SK-N-SH treated with all-trans-retinoic acid at 6 μM for 48 hours (cell line): ENCODE results near the gene TPRG1.

Experiments
- ATAC-seq: fragments of 200-7000 bp; cut with Tn5 transposase; 3 replicates; pipeline ENCODE4 v1.9.1; 2020; ENCODE audit warnings: mild to moderate bottlenecking, moderate library complexity
- ARNTL ChIP-seq: fragments of 450-650 bp; formaldehyde crosslinking; IDR thresholded peaks from 2 replicates; pipeline ENCODE4 v1.5.0; 2020; ENCODE audit warnings: low read depth, mild to moderate bottlenecking, moderate library complexity, borderline replicate concordance
- BACH2 ChIP-seq: fragments of 250-450 bp; sonication (Bioruptor Pico); IDR thresholded peaks from 2 replicates; pipeline ENCODE4 v1.9.0; 2021; ENCODE audit warnings: mild to moderate bottlenecking, borderline replicate concordance
- CSDC2 ChIP-seq: fragments of 250-450 bp; sonication (Bioruptor Pico); IDR thresholded peaks from 2 replicates; pipeline ENCODE4 v1.5.0; 2020; ENCODE audit warnings: mild to moderate bottlenecking, moderate library complexity
- ESRRG ChIP-seq: fragments of 250-450 bp; sonication (Bioruptor Pico); IDR thresholded peaks from 2 replicates; pipeline ENCODE4 v1.6.1; 2021; ENCODE audit warnings: mild to moderate bottlenecking
- GLIS3 ChIP-seq: fragments of 250-450 bp; sonication (Bioruptor Pico); IDR thresholded peaks from 2 replicates; pipeline ENCODE4 v1.5.0; 2020; ENCODE audit warnings: mild to moderate bottlenecking, moderate library complexity
- ISL1 ChIP-seq: fragments of 250-450 bp; sonication (Bioruptor Pico); IDR thresholded peaks from 2 replicates; pipeline ENCODE4 v2.1.2; 2022; ENCODE audit warnings: mild to moderate bottlenecking, moderate library complexity
- OSR1 ChIP-seq: fragments of 250-450 bp; sonication (Bioruptor Pico); IDR thresholded peaks from 2 replicates; pipeline ENCODE4 v1.8.0; 2022; ENCODE audit warnings: moderate library complexity, mild to moderate bottlenecking, inconsistent platforms
- PPARA ChIP-seq: fragments of 250-450 bp; sonication (Bioruptor Pico); IDR thresholded peaks from 2 replicates; pipeline ENCODE4 v1.5.0; 2020; ENCODE audit warnings: mild to moderate bottlenecking, borderline replicate concordance
- RARB ChIP-seq: fragments of 250-450 bp; sonication (Bioruptor Pico); IDR thresholded peaks from 2 replicates; pipeline ENCODE4 v1.8.0; 2021; ENCODE audit warnings: mild to moderate bottlenecking, moderate library complexity
- SNAI2 ChIP-seq: fragments of 250-450 bp; sonication (Bioruptor Pico); IDR thresholded peaks from 2 replicates; pipeline ENCODE4 v1.5.0; 2020; ENCODE audit warnings: mild to moderate bottlenecking, moderate library complexity
- TCF4 ChIP-seq: fragments of 250-450 bp; sonication (Bioruptor Pico); IDR thresholded peaks from 2 replicates; pipeline ENCODE4 v1.8.0; 2021; ENCODE audit warnings: mild to moderate bottlenecking, moderate library complexity, borderline replicate concordance
- ZC3H10 ChIP-seq: fragments of 250-450 bp; sonication (Bioruptor Pico); IDR thresholded peaks from 2 replicates; pipeline ENCODE4 v1.5.1; 2021; ENCODE audit warnings: mild to moderate bottlenecking, moderate library complexity
- ZFP3 ChIP-seq: fragments of 250-450 bp; sonication (Bioruptor Pico); IDR thresholded peaks from 2 replicates; pipeline ENCODE4 v1.5.0; 2020; ENCODE audit warnings: mild to moderate bottlenecking, moderate library complexity
- ZFP30 ChIP-seq: fragments of 450-650 bp; formaldehyde crosslinking; IDR thresholded peaks from 2 replicates; pipeline ENCODE4 v1.5.0; 2022; ENCODE audit warnings: mild to moderate bottlenecking, moderate library complexity
- ZNF565 ChIP-seq: fragments of 450-650 bp; formaldehyde crosslinking; conservative IDR thresholded peaks from 2 replicates; pipeline ENCODE4 v1.5.0; 2020; ENCODE audit warnings: low read depth, mild to moderate bottlenecking, moderate library complexity
- ZNF70 ChIP-seq: fragments of 450-650 bp; formaldehyde crosslinking; IDR thresholded peaks from 2 replicates; pipeline ENCODE4 v1.5.0; 2020; ENCODE audit warnings: mild to moderate bottlenecking, moderate library complexity
- ZNF8 ChIP-seq: fragments of 450-650 bp; formaldehyde crosslinking; IDR thresholded peaks from 2 replicates; pipeline ENCODE4 v1.5.0; 2020; ENCODE audit warnings: mild to moderate bottlenecking, moderate library complexity
- TF ChIP-seq, protein P1 (sequence below): fragments of 250-450 bp; sonication (Bioruptor Pico); IDR thresholded peaks from 2 replicates; pipeline ENCODE4 v1.8.0; 2020; ENCODE audit warnings: mild to moderate bottlenecking, moderate library complexity, borderline replicate concordance
- TF ChIP-seq, protein P2 (sequence below): fragments of 250-450 bp; sonication (Bioruptor Pico); IDR thresholded peaks from 2 replicates; pipeline ENCODE4 v1.8.0; 2021; ENCODE audit warnings: low read depth, mild to moderate bottlenecking, moderate library complexity, borderline replicate concordance
- TF ChIP-seq, protein P3 (sequence below): fragments of 250-450 bp; sonication (Bioruptor Pico); IDR thresholded peaks from 2 replicates; pipeline ENCODE4 v1.5.0; 2020; ENCODE audit warnings: mild to moderate bottlenecking, moderate library complexity
- TF ChIP-seq, protein P4 (sequence below): fragments of 250-450 bp; sonication (Bioruptor Pico); IDR thresholded peaks from 2 replicates; pipeline ENCODE4 v1.5.1; 2020; ENCODE audit warnings: low read depth, mild to moderate bottlenecking, moderate library complexity
- TF ChIP-seq, protein P5 (sequence below): fragments of 250-450 bp; sonication (Bioruptor Pico); IDR thresholded peaks from 2 replicates; pipeline ENCODE4 v1.5.1; 2021; ENCODE audit warnings: mild to moderate bottlenecking, moderate library complexity

Gene TPRG1

DNA sequence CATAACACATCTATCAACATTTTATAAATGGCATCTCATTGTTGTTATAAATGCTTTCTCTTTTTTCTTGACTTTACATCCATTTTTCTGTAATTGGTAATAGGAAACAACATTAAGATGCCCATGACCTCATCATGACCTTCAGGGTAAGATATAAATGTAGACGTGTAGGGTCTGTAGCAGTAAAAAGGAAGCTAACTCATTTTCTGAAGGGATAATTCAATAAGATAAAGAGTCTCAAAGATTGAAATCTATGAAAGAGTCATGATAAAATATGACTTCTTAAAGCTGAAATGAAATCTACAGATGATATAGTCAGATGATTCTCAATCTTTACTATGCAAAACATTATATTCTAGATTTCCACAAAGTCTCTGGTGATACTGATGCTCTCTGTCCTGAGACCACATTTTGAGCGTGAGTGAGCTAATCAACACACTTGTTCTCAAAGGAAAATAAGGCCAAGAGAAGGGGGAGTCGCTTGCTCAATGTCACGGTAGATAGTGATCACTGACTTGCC, 38.5 kb downstream of the TPRG1 start (continued):
- TF ChIP-seq ZFP3 = no peak
- TF ChIP-seq, all 23 proteins: peak for 0

DNA sequence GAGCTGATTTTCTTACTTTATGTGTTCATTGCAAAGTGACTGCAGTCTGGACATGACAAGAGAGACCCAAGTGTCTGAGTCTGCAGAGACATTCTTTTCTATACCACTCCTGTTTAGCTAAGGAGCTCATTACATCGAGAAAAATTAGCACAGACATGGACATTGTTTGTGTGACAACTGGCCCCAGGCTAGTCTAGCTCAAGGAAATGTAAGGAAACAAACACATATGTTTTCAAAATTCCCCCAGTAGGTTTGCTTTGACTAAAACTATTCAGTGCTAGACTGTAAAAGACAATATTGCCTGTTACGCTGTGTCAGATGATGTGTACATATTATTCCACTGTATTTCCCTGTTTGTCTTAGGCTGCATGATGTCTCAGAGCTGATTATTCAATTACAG, 40.9 kb downstream of the TPRG1 start:
- no peak for ATAC-seq
- no peak for TF ChIP-seq ZNF70
- TF ChIP-seq ARNTL = no peak
- no peak for TF ChIP-seq GLIS3 (CRISPR knock-in tag)
- no peak for TF ChIP-seq BACH2
- TF ChIP-seq, protein P1, sequence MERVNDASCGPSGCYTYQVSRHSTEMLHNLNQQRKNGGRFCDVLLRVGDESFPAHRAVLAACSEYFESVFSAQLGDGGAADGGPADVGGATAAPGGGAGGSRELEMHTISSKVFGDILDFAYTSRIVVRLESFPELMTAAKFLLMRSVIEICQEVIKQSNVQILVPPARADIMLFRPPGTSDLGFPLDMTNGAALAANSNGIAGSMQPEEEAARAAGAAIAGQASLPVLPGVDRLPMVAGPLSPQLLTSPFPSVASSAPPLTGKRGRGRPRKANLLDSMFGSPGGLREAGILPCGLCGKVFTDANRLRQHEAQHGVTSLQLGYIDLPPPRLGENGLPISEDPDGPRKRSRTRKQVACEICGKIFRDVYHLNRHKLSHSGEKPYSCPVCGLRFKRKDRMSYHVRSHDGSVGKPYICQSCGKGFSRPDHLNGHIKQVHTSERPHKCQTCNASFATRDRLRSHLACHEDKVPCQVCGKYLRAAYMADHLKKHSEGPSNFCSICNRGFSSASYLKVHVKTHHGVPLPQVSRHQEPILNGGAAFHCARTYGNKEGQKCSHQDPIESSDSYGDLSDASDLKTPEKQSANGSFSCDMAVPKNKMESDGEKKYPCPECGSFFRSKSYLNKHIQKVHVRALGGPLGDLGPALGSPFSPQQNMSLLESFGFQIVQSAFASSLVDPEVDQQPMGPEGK (CRISPR knock-in tag) = no peak

DNA sequence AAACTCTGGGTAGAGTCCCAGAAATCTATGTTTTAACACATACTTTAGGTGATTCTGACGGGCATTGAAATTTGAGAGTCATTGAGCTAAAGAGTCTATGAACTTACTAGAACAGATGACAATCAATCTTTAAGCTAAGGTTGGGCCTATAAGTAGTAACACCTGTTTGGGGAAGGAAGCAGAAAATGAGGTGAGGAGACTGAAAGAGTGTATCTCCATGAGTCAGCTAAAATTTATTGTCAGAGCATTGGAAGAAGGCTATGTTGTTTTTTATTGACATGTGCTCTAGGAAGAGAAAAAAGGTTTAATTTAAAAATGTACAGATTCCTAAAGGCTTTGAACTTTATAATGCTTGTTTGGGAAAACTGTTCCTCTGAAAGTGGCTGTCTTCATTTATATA, 42.9 kb downstream of the TPRG1 start:
- TF ChIP-seq, protein P2, sequence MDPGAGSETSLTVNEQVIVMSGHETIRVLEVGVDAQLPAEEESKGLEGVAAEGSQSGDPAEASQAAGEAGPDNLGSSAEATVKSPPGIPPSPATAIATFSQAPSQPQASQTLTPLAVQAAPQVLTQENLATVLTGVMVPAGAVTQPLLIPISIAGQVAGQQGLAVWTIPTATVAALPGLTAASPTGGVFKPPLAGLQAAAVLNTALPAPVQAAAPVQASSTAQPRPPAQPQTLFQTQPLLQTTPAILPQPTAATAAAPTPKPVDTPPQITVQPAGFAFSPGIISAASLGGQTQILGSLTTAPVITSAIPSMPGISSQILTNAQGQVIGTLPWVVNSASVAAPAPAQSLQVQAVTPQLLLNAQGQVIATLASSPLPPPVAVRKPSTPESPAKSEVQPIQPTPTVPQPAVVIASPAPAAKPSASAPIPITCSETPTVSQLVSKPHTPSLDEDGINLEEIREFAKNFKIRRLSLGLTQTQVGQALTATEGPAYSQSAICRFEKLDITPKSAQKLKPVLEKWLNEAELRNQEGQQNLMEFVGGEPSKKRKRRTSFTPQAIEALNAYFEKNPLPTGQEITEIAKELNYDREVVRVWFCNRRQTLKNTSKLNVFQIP = no peak
- TF ChIP-seq, all 23 proteins: peak for 0

DNA sequence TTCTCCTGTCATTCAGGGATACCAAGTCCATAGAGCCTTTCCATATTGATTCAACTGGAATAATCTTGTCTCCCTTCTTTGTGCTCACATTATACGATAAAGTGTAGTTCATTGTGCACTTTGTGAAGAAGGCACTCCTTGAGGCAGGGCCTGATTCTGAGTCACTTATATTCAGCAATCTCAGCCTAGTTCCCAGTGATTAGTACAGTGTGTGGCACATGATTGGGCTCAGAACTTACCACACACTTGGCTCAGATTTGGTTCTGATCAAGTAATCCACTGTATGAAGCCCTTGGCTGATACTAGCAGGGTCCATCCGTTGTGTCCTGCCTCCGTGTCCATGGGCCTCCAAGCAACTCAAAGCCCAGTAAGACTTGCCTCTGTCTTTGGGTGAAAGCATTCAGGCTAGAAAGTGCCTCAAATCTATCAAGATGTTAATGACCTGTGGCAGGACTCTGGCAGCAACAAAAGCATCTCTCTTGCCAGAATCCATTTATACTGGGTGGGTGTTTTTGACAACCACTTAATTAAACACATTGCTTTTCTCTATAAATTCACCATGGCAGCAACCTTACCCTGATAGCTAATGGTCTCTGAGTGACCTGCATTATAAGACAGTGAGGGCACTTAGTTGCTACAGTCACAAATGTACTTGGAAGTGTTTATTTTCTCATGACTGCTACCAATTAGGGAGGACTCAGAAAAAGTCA, 51.3 kb downstream of the TPRG1 start:
- ATAC-seq = no peak
- TF ChIP-seq ZNF8 (no peak), SNAI2 (no peak), TCF4 (CRISPR knock-in tag) (no peak), ZFP30 (CRISPR knock-in tag) (no peak), OSR1 (CRISPR knock-in tag) (no peak), ESRRG (no peak), PPARA (CRISPR knock-in tag) (no peak), ZNF565 (CRISPR knock-in tag) (no peak), ARNTL (no peak), ZC3H10 (CRISPR knock-in tag) (no peak), CSDC2 (CRISPR knock-in tag) (no peak), ZFP3 (no peak), ISL1 (CRISPR knock-in tag) (no peak), RARB (CRISPR knock-in tag) (no peak)
- TF ChIP-seq, protein P3, sequence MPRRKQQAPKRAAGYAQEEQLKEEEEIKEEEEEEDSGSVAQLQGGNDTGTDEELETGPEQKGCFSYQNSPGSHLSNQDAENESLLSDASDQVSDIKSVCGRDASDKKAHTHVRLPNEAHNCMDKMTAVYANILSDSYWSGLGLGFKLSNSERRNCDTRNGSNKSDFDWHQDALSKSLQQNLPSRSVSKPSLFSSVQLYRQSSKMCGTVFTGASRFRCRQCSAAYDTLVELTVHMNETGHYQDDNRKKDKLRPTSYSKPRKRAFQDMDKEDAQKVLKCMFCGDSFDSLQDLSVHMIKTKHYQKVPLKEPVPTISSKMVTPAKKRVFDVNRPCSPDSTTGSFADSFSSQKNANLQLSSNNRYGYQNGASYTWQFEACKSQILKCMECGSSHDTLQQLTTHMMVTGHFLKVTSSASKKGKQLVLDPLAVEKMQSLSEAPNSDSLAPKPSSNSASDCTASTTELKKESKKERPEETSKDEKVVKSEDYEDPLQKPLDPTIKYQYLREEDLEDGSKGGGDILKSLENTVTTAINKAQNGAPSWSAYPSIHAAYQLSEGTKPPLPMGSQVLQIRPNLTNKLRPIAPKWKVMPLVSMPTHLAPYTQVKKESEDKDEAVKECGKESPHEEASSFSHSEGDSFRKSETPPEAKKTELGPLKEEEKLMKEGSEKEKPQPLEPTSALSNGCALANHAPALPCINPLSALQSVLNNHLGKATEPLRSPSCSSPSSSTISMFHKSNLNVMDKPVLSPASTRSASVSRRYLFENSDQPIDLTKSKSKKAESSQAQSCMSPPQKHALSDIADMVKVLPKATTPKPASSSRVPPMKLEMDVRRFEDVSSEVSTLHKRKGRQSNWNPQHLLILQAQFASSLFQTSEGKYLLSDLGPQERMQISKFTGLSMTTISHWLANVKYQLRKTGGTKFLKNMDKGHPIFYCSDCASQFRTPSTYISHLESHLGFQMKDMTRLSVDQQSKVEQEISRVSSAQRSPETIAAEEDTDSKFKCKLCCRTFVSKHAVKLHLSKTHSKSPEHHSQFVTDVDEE (CRISPR knock-in tag) = no peak
- TF ChIP-seq, protein P4, sequence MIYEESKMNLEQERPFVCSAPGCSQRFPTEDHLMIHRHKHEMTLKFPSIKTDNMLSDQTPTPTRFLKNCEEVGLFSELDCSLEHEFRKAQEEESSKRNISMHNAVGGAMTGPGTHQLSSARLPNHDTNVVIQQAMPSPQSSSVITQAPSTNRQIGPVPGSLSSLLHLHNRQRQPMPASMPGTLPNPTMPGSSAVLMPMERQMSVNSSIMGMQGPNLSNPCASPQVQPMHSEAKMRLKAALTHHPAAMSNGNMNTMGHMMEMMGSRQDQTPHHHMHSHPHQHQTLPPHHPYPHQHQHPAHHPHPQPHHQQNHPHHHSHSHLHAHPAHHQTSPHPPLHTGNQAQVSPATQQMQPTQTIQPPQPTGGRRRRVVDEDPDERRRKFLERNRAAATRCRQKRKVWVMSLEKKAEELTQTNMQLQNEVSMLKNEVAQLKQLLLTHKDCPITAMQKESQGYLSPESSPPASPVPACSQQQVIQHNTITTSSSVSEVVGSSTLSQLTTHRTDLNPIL = no peak
- TF ChIP-seq, protein P5, sequence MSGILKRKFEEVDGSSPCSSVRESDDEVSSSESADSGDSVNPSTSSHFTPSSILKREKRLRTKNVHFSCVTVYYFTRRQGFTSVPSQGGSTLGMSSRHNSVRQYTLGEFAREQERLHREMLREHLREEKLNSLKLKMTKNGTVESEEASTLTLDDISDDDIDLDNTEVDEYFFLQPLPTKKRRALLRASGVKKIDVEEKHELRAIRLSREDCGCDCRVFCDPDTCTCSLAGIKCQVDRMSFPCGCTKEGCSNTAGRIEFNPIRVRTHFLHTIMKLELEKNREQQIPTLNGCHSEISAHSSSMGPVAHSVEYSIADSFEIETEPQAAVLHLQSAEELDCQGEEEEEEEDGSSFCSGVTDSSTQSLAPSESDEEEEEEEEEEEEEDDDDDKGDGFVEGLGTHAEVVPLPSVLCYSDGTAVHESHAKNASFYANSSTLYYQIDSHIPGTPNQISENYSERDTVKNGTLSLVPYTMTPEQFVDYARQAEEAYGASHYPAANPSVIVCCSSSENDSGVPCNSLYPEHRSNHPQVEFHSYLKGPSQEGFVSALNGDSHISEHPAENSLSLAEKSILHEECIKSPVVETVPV (CRISPR knock-in tag) = no peak
- TF ChIP-seq, protein P1 (CRISPR knock-in tag) = no peak

More for the DNA sequence above, 42.9 kb downstream of the TPRG1 start:
- ATAC-seq = no peak
